ENCODE measurements around the gene PNMT. TPM values are rescaled to one million over a fixed set of nuclear protein-coding genes. Genes with fewer than 3 reads are reported as not detected.

PNMT gene
- total and polyA plus RNA-seq, 2 of the 4 experiments (the other 2 are of a cell fraction), result not detected

GRCh38 chr17:39715375-39716072 is 47.3 kb downstream of the PNMT start:
- Histone ChIP-seq H3K4ac (ENCODE audit: low read depth, low read length) (no peak overlapping the region), H3K4me1 (ENCODE audit: control insufficient read depth, insufficient read depth, low read length) (no peaks in the 10 kb centered on the region), H3K9ac (ENCODE audit: low read depth, low read length) (no peak overlapping the region), H3K18ac (ENCODE audit: low read depth, low read length) (no peak overlapping the region), H3K27ac (ENCODE audit: insufficient read depth, low read length) (no peak overlapping the region), H2AK5ac (ENCODE audit: low read depth, low read length) (no peak overlapping the region), H4K20me1 (ENCODE audit: insufficient read depth, low read length) (no peaks in the 10 kb centered on the region), H3K14ac (replicated peaks; ENCODE audit: low read depth, low read length) (no peak overlapping the region), H2BK5ac (ENCODE audit: low read depth, low read length, poor library complexity, severe bottlenecking) (no peak overlapping the region), H2AK9ac (replicated peaks; ENCODE audit: low read depth, low read length, poor library complexity) (no peak overlapping the region), H2BK15ac (ENCODE audit: low read depth, low read length) (no peak overlapping the region), H2BK20ac (ENCODE audit: low read depth, low read length) (no peak overlapping the region), H3K9me1 (ENCODE audit: insufficient read depth, low read length) (no peaks in the 10 kb centered on the region), H3K9me3 (ENCODE audit: control insufficient read depth, insufficient read depth, low read length) (no peaks in the 10 kb centered on the region), H3K79me1 (ENCODE audit: low read depth in 1 of 2, low read length in 2 of 2) (peaks cover 0 to under 1% of the 10 kb centered on the region in 2 experiments; a peak in 1 of 4 replicates), H4K5ac (ENCODE audit: low read depth, low read length) (no peak overlapping the region), H4K8ac (ENCODE audit: low read depth in 2 of 2, low read length in 2 of 2) (no peak overlapping the region), H3K4me3 (ENCODE audit: insufficient read depth, low read depth, low read length) (no peak overlapping the region), H2AFZ (replicated peaks; ENCODE audit: low read length, poor library complexity) (no peak overlapping the region), H4K91ac (ENCODE audit: insufficient read depth, low read depth, low read length) (no peak overlapping the region), H2BK120ac (ENCODE audit: low read depth, low read length) (no peak overlapping the region), H3K4me2 (ENCODE audit: low read depth, low read length) (no peak overlapping the region), H3K36me3 (ENCODE audit: control insufficient read depth, insufficient read depth, low read length) (peaks cover 56% of the 10 kb centered on the region), H3K56ac (ENCODE audit: extremely low read depth, insufficient read depth, low read length) (no peak overlapping the region), H3K23ac (ENCODE audit: low read depth, low read length) (no peak overlapping the region), H3K27me3 (ENCODE audit: control insufficient read depth, insufficient read depth, low read length) (no peaks in the 10 kb centered on the region)
- dilution Hi-C loops (cut with HindIII; ENCODE audit: low sequenced_read_pairs, unreplicated experiment), result no loop called here
- no peak for TF ChIP-seq RFX5 (IDR thresholded peaks at IDR 0.05; ENCODE audit: low read depth, low read length)
- no peak for TF ChIP-seq RCOR1 (IDR thresholded peaks at IDR 0.05; ENCODE audit: insufficient replicate concordance, low read length)
- intact Hi-C loops (cut with micrococcal nuclease), result no loop called here
- WGBS, 2 experiments (ENCODE audit: extremely low coverage in 2 of 2, insufficient read length in 1 of 2), result 96% methylated on average over 11 of the region's 18 CpGs; no CpG with 5 or more reads in 1 of the 2 experiments
- ChIA-PET CTCF (no interaction called here), POLR2A (ENCODE audit: unreplicated experiment) (no interaction called here)
- in situ Hi-C loops (cut with MboI; ENCODE audit: low sequenced_read_pairs), result no loop called here
- DNase-seq (no peak), ATAC-seq (ENCODE audit: low read depth) (no peak)
- no TSS peak for BruUV-seq (replicated peaks)

Measured in IMR-90 (cell line).